CD4-positive, alpha-beta T cell (primary cell): ENCODE data around the gene PRPF19. TPM values are rescaled to one million over a fixed set of nuclear protein-coding genes. Genes with fewer than 3 reads are reported as not detected.

ENCODE experiments used
- ATAC-seq: fragments of 200-7000 bp; cut with Tn5 transposase; one replicate; pipeline ENCODE4 v1.10.0; 2022; ENCODE audit warnings: mild to moderate bottlenecking; ENCODE audit not compliant: poor library complexity
- CTCF ChIA-PET: fragments of 350-600 bp; sonication (Branson Sonifier 250); formaldehyde crosslinking; loops from one replicate; lab custom pipeline; 2021; ENCODE audit warnings: antibody characterized with exemption, inconsistent platforms; lab: Charles Lee
- POLR2A ChIA-PET: fragments of 350-600 bp; sonication (Branson Sonifier 250); formaldehyde crosslinking; loops from one replicate; lab custom pipeline; 2021; ENCODE audit warnings: antibody characterized with exemption, inconsistent platforms; lab: Charles Lee
- DNase-seq, 14 experiments: peaks; one replicate each; pipeline ENCODE4 v3.0.0-alpha.2; 2013 to 2020; ENCODE audit warnings: mixed read lengths in 2 of 14
- H3K27ac ChIP-seq, 2 donors: one replicate each; pipeline versions ENCODE4 v1.5.1 to v1.7.0; 2013; ENCODE audit warnings: low read length in 2 of 2, low read depth in 1 of 2, mild to moderate bottlenecking in 1 of 2
- H3K27me3 ChIP-seq, 2 experiments: 1 replicate in 1 of 2; 2 replicates in 1 of 2; pipeline versions ENCODE4 v1.6.1 to v1.7.0; 2013; ENCODE audit warnings: low read length in 2 of 2, control low read depth in 1 of 2, mild to moderate bottlenecking in 1 of 2, moderate library complexity in 1 of 2; ENCODE audit not compliant: insufficient read depth in 2 of 2, control insufficient read depth in 1 of 2
- H3K36me3 ChIP-seq: one replicate; pipeline ENCODE4 v1.6.1; 2013; ENCODE audit warnings: low read length, control low read depth; ENCODE audit not compliant: insufficient read depth
- H3K4me1 ChIP-seq: one replicate; pipeline ENCODE4 v1.6.1; 2013; ENCODE audit warnings: low read length, control low read depth; ENCODE audit not compliant: insufficient read depth
- H3K4me3 ChIP-seq: one replicate; pipeline ENCODE4 v1.5.1; 2013; ENCODE audit warnings: mild to moderate bottlenecking, low read length, moderate library complexity
- H3K9me3 ChIP-seq, 2 experiments: 1 replicate in 1 of 2; 2 replicates in 1 of 2; pipeline versions ENCODE4 v1.6.1 to v1.7.0; 2013; ENCODE audit warnings: low read length in 2 of 2, mild to moderate bottlenecking in 2 of 2, control low read depth in 1 of 2, moderate library complexity in 1 of 2; ENCODE audit not compliant: control insufficient read depth in 1 of 2, insufficient read depth in 1 of 2
- H3K27ac Mint-ChIP-seq: one replicate; pipeline ENCODE4 v1.8.0; 2020; ENCODE audit warnings: mixed read lengths
- H3K27me3 Mint-ChIP-seq: one replicate; pipeline ENCODE4 v1.8.0; 2021; ENCODE audit warnings: mixed read lengths
- H3K36me3 Mint-ChIP-seq: one replicate; pipeline ENCODE4 v1.8.0; 2021; ENCODE audit warnings: low read depth, mixed read lengths
- H3K4me1 Mint-ChIP-seq: one replicate; pipeline ENCODE4 v1.8.0; 2021; ENCODE audit warnings: low read depth, mixed read lengths
- H3K4me3 Mint-ChIP-seq: one replicate; pipeline ENCODE4 v1.8.0; 2020; ENCODE audit warnings: mild to moderate bottlenecking, mixed read lengths
- H3K9me3 Mint-ChIP-seq: one replicate; pipeline ENCODE4 v1.8.0; 2020; ENCODE audit warnings: mixed read lengths
- CTCF ChIP-seq: fragments of 200-600 bp; IDR thresholded peaks from one replicate; pipeline ENCODE4 v1.8.0; 2022; ENCODE audit warnings: antibody characterized with exemption, mild to moderate bottlenecking
- intact Hi-C, 2 experiments: fragments of 100-400 bp; cut with DNase I in 1 of 2; cut with micrococcal nuclease in 1 of 2; formaldehyde crosslinking; loops; one replicate each; pipeline versions ENCODE4 v1.15.1 to v1.9.0; 2023 to 2025; cut with DNase I, micrococcal nuclease
- total RNA-seq, 174 experiments: library from RNA in 2 of 174; stranded (reverse) in 2 of 174; gene quantifications; one replicate each; pipeline ENCODE4 v1.2.3 and lab custom pipeline; 2021 to 2026

PRPF19 gene
- total RNA-seq, 2 experiments from 2014 or later: 63.2 to 67.3 TPM

- Histone ChIP-seq H3K27me3 (no peaks in the 10 kb centered on the region), H3K4me1 (peaks cover 20% of the 10 kb centered on the region), H3K9me3 (no peaks in the 10 kb centered on the region), H3K36me3 (no peaks in the 10 kb centered on the region), H3K4me3 (no peak overlapping the region), H3K27ac (no peak overlapping the region)
- ATAC-seq: no peak
- H3K9me3 Mint-ChIP-seq: no peaks in the 10 kb centered on the region
- no peak for DNase-seq
- no peak overlapping the region for H3K4me3 Mint-ChIP-seq
- no peaks in the 10 kb centered on the region for H3K27me3 Mint-ChIP-seq
- peaks cover 7% of the 10 kb centered on the region for H3K4me1 Mint-ChIP-seq
- intact Hi-C loops: no loop called here
- no peak for TF ChIP-seq CTCF
- POLR2A ChIA-PET: no interaction called here
- H3K27ac Mint-ChIP-seq: no peak overlapping the region
- CTCF ChIA-PET: interaction anchor here (0.5 kb wide), 1 partner anchor 302 kb away, joined by 3 read pairs; no protein-coding TSS in a partner anchor
- no peaks in the 10 kb centered on the region for H3K36me3 Mint-ChIP-seq
Measured at GRCh38 chr11:60868682-60869450, 37.5 kb downstream of the PRPF19 start.

- no peaks in the 10 kb centered on the region for H3K36me3 ChIP-seq
- intact Hi-C loops: no loop called here
- no peak overlapping the region for H3K4me3 ChIP-seq
- peaks cover 18% of the 10 kb centered on the region for H3K4me1 ChIP-seq
- no peaks in the 10 kb centered on the region for H3K27me3 ChIP-seq
- ATAC-seq (no peak), DNase-seq (no peak)
- no peak for TF ChIP-seq CTCF
- no peaks in the 10 kb centered on the region for H3K9me3 Mint-ChIP-seq
- peaks cover 4% of the 10 kb centered on the region for H3K4me1 Mint-ChIP-seq
- CTCF ChIA-PET: interaction anchor here (0.5 to 0.7 kb wide), 2 partner anchors 32 to 303 kb away, joined by 3 to 4 read pairs; no protein-coding TSS in a partner anchor
- H3K27me3 Mint-ChIP-seq: no peaks in the 10 kb centered on the region
- H3K9me3 ChIP-seq: no peaks in the 10 kb centered on the region
- H3K27ac Mint-ChIP-seq: no peak overlapping the region
- H3K36me3 Mint-ChIP-seq: no peaks in the 10 kb centered on the region
- H3K4me3 Mint-ChIP-seq: no peak overlapping the region
- POLR2A ChIA-PET: no interaction called here
- no peak overlapping the region for H3K27ac ChIP-seq
Measured at GRCh38 chr11:60867871-60868681, 38.3 kb downstream of the PRPF19 start.

- Histone ChIP-seq H3K4me3 (no peak within 1 kb of the TSS), H3K9me3 (no peaks in the 10 kb centered on the region), H3K27me3 (no peaks in the 10 kb centered on the region), H3K27ac (no peak within 1 kb of the TSS), H3K36me3 (no peaks in the 10 kb centered on the region), H3K4me1 (peaks cover 11% of the 10 kb centered on the region)
- Mint-ChIP-seq H3K9me3 (no peaks in the 10 kb centered on the region), H3K4me1 (no peaks in the 10 kb centered on the region), H3K27me3 (no peaks in the 10 kb centered on the region), H3K36me3 (no peaks in the 10 kb centered on the region), H3K27ac (no peak within 1 kb of the TSS), H3K4me3 (no peak within 1 kb of the TSS)
- DNase-seq (no peak), ATAC-seq (no peak)
- intact Hi-C loops: no loop called here
- ChIA-PET CTCF (no interaction called here), POLR2A (no interaction called here)
- TF ChIP-seq CTCF: no peak
Measured at GRCh38 chr11:60866911-60867870, 39.2 kb downstream of the PRPF19 start, which contains the start of gene ZP1. TSS of gene ZP1 (plus strand) at chr11:60867542. CDS start at chr11:60867562, 20 bp downstream.
